Right renal pelvis (tissue), 4 donors: ENCODE measurements around the gene KDM6B. TPM values are rescaled to one million over a fixed set of nuclear protein-coding genes. Genes with fewer than 3 reads are reported as not detected.

Source experiments
- DNase-seq, 4 donors: peaks; one replicate each; pipeline ENCODE4 v3.0.0-alpha.2; 2013; ENCODE audit warnings: low read depth in 4 of 4, low spot score in 3 of 4, missing footprints in 1 of 4
- polyA plus RNA-seq, 4 donors: library from polyadenylated mRNA; unstranded; fragments of 120-200 nt; gene quantifications; one replicate each; pipeline ENCODE4 v1.2.1, GENCODE V29; 2013; ENCODE audit not compliant: insufficient read length in 4 of 4

The KDM6B gene
- polyA plus RNA-seq, 4 donors = 21.8 to 28.1 (median 22.8) TPM

DNA sequence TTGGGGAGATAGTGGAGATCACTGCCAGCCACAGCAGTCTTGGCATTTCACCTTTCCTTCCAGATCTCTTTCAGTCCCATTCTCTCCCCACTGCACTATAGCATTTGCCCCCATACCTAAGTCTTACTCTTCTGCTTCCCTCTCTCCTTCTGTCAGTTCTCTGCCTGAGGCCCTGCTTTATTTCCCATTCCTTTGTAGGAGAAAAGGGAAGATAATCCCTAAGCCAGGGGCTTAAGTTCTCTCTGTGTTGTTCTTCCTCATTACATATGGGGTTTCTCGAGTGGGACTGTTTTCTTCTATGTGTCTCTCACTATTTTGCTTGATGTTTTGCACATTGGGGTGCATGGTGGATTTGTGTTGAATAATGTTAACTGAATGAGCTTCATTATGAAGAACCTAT is 6.4 kb downstream of the KDM6B start:
- no peak for DNase-seq

DNA sequence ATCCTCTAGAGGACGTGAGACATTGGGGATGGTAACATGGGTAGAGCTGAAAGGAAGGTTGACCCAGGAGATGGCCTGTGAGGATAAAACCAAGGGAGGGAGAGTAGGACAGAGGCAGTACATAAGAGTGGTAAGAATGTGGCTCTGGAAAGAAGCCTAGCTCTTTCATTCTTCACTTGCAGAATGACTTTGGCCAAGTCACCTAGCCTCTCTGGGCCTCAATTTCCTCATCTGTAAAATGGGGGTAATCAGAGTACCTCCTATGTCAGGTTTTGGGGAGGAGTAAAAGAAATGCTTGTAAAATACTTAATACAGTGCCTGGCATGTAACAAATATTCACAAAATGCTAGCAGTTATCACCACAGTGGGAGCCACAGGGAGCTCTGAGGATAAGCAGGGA is 6.9 kb downstream of the KDM6B start:
- DNase-seq = no peak

DNA sequence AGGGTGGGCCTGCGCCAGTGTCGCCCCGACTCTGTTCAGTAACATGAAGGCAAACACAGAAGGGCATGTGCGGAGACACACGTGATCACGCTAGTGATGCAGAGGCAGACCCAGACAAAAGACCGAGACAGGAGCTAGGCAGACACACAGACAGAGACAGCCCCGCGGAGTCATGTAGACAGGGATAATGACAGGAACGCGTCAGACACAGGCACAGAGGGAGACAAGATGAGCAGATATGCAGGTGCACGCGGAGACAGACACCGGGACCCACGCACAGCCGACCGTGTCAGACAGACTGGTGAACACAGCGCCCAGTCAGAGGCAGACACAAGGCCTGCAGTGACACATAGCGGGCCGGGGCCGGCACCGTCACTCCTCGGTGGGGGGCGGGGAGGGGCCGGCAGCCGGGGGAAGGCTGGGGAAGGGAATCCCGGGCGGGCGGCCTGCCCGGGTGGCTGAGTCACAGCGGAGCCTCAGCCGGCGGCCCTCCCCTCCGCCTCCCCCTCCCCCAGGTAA is 7.4 kb downstream of the KDM6B start:
- no peak for DNase-seq

DNA sequence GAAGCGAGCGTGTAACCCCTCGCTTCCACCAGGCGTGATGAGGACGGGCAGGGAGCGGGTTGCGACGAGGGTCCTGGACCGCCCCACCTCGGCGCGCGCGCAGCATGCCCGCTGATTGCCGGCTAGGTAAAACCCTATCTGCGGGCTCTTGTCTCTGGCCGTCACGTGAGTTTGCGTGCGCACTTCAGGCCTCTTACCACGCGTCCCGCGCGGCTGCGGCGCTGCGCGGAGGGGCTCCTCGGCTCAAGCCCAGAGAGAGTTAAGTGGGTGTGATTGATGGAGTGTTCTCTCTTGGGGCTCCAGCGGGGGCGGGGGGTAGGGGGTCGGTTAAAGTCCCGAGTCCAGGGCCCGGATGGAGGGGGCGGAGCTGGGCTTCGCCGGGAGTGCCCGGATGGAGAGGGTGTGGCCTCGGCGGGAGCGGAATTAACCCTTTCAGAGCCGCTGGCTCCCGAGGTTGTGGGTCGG is 7.9 kb downstream of the KDM6B start:
- DNase-seq = peak in 2 of 4 donors; percentile 84 to 90

DNA sequence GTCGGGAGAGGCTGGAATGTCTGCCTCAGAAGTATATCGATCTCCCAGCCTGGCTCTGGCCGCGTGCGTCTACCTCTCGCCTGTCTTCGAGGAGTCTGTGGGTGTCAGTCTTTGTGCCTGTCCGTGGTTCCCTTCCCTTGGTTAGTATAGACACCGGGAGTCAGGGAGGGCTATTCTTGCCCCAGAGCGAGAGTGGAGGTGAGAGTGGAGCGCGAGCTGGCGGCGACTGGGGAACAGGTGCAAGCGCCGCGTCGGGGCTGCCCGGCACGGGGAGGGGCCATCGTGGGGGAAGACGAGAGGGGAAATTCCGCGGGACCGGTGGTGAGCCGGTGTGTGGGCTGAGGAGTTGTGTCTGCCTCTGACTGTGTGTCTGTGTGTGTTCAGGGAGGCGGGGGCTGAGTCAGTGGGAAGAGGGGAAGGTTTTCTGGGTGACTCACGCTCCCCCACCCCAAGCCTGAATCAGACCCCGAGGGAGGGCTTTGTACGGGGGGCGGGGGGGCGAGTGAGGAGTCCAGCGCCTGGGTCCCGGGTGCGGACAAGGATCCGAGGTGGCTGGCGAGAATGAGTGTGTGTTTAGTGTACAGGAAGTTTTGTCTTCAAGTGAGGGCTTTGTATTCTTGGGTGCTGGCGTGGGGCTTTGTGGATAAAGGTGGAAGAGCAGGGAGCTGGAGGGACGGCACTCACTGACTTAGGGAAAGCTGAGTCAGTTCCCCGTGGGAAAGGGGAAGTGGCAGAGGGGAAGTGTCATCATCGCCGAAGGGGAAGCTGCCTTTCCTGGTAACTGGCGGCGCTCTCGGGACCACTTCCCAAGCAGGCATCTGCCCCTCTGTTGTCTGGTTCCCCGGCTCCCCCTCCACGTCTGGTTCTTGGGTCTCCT is 8.6 kb downstream of the KDM6B start:
- DNase-seq = no peak

DNA sequence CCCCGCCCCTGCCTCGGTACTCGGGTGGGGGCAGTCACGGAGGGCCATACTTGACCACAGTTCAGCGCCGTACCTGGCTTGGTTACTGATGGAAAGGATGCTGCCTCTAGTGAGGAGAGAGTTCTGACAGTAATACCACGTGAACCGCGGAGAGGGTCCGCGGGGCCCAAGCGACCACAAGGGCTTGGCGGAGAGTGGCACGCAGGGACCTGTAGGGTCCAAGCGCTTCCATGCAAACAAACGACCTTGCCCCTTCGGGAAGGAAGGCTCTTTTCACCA is 9.2 kb downstream of the KDM6B start:
- DNase-seq = no peak

DNA sequence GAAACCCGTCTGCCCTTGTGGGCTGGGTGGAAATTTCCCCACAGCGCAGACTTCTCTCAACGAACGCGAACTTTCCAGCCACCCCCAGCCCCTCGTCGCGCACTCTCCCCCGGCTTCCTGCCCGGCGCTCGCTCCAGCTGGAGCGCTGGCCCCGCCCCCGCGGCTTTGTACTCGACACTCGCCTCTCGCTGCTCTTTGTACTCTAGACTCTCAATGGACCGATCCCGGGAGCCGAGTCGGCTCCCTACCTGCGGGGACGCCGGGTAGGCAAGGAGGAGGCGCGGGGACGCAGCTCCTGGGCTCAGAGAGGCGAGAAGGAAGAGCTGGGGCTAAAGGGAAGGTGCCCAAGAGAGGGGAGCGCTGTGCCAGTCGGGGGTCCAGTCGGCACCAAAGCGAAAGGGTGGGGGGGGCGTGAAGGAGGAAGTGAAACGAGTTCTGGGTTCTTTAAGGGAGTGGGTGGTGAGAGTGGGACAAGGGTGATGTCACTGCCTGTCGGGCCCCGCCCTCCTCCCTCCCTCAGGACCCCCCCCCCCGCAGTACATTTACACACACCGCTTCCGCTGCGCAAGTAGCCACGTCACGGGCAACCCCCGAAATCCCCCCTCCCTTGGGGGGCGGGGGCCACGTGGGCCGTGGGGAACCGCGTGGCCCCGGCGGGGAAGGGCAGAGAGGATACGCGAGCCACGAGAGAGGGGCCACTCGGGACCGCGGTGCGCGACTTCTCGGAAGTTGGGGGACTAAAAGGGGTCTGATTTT is 9.7 kb downstream of the KDM6B start:
- peak in 2 of 4 donors; percentile 70 to 71 for DNase-seq

GRCh38 chr17:7844292-7845154 is 10.5 kb downstream of the KDM6B start:
- DNase-seq = peak in 2 of 4 donors; percentile 83 to 84

- DNase-seq = no peak
Measured at GRCh38 chr17:7845359-7846062, 11.5 kb downstream of the KDM6B start.

DNA sequence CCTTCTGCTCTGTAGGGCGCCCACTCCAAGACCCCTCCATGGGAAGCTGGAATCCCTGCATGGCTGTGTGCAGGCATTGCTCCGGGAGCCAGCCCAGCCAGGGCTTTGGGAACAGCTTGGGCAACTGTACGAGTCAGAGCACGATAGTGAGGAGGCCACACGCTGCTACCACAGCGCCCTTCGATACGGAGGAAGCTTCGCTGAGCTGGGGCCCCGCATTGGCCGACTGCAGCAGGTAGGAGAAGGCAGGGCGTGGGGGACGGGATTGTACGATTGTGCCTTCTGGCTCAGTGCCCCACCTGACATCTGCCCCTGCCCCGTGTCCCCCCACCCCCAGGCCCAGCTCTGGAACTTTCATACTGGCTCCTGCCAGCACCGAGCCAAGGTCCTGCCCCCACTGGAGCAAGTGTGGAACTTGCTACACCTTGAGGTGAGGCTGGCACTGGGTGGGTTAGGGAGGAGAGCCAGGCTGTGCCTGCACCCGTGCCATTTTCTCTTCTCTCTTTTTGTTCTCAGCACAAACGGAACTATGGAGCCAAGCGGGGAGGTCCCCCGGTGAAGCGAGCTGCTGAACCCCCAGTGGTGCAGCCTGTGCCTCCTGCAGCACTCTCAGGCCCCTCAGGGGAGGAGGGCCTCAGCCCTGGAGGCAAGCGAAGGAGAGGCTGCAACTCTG is 12.2 kb downstream of the KDM6B start:
- DNase-seq = no peak

- no peak for DNase-seq
Measured at GRCh38 chr17:7846765-7847661, 13.0 kb downstream of the KDM6B start.

DNA sequence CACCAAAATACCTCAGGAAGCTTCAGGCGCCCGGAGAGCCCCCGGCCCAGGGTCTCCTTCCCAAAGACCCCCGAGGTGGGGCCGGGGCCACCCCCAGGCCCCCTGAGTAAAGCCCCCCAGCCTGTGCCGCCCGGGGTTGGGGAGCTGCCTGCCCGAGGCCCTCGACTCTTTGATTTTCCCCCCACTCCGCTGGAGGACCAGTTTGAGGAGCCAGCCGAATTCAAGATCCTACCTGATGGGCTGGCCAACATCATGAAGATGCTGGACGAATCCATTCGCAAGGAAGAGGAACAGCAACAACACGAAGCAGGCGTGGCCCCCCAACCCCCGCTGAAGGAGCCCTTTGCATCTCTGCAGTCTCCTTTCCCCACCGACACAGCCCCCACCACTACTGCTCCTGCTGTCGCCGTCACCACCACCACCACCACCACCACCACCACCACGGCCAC is 14.1 kb downstream of the KDM6B start:
- DNase-seq = no peak

GRCh38 chr17:7848739-7849129 is 14.7 kb downstream of the KDM6B start:
- no peak for DNase-seq

GRCh38 chr17:7849130-7849750 is 15.2 kb downstream of the KDM6B start:
- DNase-seq = no peak

- DNase-seq = no peak
Measured at GRCh38 chr17:7849751-7850504, 15.9 kb downstream of the KDM6B start.

- no peak for DNase-seq
Measured at GRCh38 chr17:7850701-7851437, 16.9 kb downstream of the KDM6B start.
